DLD1 (cell line): ENCODE results near the gene PPM1L.

Source experiments
- in situ Hi-C: cut with HindIII; loops from 2 replicates; pipeline ENCODE4 v1.10.0; 2017; ENCODE audit warnings: low sequenced_read_pairs

The PPM1L gene

DNA sequence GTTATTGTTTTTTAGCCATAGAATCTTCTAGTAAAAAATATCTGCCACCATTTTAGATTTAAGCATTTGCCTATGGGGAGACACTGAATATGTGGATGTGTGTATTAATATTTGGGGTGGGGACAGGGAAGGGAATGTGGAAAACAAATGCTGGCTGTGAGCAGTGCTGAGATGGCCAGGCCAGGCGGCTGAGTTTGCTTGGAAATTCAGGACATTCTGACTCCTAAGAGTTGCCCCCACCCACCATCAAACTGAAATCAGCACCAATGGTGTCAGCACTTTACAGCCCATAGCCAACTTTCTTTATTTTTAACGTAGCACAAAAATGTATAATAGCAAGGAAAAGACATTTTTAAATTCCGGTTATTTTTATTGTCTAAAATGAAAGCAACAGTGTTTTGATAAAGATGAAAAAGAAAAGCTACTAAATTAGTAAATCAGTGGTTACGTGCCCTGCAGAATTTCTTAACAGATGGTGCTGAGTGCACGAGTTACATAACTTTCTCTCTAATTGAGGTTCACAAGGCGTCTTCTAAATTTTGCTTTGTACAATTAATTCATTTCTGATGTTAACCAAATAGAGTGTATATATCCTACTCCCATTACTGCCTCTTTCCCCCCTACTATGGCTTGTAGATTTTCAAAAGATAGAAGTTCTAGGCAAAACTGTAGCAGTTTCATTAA is 315.1 kb downstream of the PPM1L start:
- in situ Hi-C loops, result no loop called here

DNA sequence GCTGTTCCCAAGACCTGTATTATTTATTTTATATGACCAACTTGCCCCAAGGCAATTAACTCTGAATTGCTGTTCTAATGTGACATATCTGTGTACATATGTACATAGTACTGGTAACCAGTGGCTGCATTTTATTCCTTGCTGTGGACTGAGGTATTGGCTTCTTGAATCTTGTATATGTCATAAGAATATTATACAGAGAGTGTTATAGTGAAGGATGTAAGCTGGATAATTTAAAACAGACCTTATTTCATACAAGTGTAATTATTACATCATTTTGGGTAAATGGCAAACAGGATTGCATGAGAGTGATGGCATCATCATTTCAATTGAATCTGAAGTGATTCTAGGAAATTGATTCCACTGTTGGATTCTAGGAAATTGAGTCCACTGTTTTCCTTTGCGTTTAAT is 316.2 kb downstream of the PPM1L start:
- in situ Hi-C loops, result no loop called here

DNA sequence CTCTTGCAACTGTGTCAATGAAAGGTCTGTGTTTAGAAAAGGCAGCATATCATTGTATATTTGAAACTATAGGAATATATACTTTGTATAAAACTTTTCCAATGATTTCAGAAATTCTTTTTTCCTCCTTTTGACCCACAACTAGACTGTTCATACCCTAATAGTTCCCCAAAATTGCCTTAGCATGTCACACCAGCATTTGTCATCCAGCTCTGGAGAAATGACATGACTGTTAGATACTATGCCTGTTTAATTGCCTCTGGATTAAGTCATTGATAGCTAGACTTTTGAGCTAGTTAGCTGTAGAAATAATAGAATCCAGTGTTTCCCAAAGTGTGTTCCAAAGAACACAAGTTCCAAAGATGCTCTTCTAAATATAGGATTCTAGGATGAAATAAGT is 316.7 kb downstream of the PPM1L start:
- in situ Hi-C loops, result no loop called here

DNA sequence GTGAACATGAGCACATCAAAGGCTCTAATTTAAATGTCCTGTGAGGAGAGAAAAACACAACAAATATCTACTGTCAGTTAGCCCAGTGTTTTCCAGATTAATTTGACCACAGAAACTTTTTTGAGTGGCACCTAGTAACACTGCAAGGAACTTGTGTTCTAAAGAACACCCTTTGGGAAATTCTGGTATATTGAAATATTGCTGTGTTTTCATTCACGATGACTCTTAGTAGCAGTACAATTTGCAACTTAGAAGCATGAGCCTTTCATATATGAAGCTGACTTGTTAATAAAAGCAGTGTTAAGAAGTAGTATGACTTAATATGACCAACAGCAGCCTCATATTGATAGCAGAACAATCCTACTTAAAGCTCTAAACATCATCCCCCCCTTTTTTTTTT is 317.1 kb downstream of the PPM1L start:
- in situ Hi-C loops, result no loop called here

DNA sequence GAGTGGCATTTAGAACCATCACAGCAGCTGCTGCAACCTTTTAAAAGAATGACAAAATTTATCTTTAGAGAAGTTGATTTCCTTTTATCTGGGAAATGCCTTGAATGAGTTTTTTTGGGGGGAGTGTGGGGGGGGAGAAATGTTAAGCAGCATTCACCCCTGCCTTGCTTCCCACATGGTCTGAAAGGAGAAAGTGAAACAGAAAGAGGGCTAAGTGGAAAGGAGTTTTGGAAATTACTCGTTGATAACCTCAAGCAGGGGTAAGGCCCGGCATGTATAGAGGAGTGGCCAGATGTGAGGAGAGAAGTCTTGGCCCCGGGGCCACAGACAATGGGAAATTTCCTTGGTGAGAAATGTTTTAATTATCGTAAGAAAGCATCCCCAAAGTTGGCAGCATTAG is 325.6 kb downstream of the PPM1L start:
- in situ Hi-C loops, result no loop called here

DNA sequence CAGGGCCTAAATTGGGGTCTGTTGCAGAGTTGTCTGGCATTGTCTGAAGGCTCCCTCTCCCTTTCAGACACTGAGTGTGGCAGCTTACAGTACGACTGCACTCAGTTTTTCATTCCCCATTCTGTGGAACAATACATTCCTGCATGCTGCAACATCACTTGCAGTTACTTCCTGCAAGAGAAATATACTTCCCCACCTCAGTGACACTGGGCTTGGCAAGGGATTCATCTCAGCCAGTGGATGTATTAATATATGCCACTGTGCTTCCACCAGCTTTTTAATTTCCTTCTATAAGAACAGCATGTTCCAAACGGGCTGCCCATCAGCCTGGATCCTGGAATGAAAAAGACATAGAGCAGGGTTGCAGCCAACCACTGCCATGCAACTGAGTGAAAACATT is 326.0 kb downstream of the PPM1L start:
- in situ Hi-C loops, result no loop called here

DNA sequence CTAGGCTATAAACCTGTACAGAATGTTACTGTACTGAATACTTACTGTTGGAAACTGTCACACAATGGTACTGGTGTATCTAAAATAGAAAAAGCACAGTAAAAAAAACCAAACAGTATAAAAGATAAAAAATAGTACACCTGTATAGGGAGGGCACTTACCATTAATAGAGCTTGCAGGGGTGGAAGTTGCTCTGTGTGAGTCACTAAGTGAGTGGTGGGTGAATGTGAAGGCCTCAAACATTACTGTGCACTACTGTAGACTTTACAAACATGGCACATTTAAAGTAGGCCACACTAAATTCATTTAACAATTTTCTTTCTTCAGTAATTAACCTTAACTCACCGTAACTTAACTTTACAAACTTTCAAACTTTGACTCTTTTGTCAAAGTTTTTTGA is 327.1 kb downstream of the PPM1L start:
- in situ Hi-C loops, result no loop called here

DNA sequence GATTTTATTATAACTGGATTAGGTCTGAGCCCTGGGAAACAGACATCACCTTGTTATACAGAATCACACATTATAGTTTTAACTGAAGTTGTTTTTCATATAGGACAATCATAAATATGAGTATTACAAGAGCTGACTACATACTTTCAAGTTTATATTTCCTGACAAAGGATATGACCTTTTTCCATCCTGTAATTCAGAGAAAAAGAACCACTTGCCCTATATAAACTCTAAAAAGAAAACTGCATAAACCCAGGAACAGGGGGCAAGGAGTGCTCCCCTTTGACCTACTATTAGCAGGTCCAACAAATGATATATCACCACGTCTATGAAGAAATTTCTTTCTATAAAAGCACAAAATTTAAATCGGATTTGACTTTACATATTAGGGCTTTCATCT is 328.2 kb downstream of the PPM1L start:
- in situ Hi-C loops, result no loop called here

DNA sequence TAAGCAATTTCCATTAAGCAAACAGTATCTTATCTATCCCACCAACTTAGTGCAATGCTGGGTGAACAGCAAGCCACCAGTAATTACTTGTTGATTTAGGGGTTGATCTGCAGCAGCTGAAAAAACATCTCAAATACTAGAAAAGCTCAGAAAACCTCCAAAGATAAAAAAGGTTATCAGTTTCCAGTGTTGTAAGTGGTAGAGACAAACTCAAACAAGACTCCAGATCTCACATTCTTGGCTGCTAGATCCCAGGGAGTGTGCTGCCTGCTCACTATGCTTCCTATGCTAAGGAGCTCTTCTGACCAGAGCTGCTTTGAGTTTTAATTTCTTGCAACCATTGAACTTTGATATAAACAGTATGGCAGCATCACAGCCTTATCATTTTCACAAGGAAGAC is 337.9 kb downstream of the PPM1L start:
- in situ Hi-C loops, result no loop called here

DNA sequence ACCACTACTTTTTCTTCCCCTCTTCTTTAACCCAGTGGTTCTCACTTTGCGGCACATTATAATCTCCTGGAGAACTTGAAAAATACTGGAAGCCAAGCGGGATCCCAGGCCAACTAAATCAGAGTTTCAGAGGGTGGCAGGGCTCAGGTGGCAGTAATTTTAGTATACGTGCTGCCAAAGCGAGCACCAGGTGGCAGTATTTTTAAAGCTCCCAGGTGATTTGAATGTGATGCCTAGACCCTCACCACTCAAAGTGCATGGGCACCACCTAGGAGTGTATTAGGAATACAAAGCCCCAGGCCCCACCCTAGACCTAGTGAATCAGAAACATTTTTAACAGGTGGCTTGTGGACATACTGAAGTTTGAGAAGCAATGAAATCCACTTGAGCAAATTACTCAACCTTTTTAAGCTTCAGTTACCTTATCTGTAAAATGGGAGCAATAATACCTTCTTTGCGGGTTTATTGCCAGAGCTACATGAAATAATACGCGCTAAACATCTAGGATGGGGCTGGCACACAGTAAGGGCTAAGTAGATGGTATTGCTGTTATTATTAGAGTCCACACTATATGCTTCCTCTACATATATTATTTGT is 340.8 kb downstream of the PPM1L start:
- in situ Hi-C loops, result no loop called here

DNA sequence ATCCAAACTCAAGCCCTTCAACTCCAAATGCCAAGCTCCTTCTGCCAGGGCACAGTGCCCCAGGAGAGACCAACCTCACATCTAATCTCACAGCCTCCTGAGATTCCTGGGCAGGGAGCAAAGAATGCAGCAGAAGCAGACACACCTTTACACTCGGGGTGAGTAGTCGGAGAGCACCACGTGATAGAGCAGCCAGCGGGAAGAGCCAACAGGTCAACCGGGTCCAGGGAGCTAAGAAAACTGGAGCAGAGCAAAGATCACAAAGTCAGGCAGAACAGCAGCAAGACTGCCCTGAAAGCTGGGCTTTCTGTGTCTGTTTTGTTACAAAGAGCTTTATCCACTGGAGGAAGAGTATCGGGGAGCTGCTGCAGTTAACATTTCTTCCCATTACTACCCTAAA is 345.0 kb downstream of the PPM1L start:
- in situ Hi-C loops, result no loop called here

DNA sequence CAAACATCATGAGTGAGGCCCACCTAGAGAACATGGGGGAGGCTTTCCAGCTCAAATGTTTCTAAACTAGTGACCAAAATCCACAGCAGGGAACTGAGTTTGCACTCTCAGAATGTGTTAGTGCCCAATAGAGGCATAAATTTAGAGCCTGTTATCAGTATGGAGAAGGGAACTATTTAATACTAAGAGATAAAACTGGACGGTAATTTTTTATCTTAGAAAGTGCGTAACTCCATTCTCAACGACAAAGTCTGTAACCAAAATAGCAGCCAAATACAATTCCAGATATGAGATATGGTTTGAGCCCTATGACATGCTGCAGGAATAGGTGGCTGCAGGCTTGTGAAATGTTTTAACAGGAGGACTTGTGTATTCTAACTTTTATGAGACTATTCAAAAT is 345.6 kb downstream of the PPM1L start:
- in situ Hi-C loops, result no loop called here

DNA sequence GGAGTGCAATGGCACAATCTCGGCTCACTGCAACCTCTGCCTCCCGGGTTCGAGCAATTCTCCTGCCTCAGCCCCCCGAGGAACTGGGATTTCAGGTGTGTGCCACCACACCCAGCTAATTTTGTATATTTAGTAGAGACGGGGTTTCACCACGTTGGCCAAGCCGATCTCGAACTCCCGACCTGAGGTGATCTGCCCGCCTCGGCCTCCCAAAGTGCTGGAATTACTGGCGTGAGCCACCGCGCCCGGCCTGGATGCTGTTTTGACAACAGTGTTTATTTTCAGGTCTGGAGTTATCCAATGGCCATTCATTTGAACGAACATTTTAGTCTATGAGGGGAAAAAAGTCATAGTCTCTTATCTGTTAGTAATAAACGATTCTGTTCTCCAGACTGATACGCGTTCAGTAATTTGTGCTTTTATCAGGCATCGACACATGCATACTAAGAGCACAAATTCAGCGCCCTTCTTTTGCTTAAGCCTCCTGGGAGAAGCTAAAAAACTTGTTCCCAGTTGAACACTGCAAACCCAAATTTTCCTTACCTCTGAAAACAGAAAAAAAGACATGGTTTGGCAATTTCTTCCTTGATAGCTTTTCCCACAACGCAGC is 347.9 kb downstream of the PPM1L start:
- in situ Hi-C loops, result no loop called here

DNA sequence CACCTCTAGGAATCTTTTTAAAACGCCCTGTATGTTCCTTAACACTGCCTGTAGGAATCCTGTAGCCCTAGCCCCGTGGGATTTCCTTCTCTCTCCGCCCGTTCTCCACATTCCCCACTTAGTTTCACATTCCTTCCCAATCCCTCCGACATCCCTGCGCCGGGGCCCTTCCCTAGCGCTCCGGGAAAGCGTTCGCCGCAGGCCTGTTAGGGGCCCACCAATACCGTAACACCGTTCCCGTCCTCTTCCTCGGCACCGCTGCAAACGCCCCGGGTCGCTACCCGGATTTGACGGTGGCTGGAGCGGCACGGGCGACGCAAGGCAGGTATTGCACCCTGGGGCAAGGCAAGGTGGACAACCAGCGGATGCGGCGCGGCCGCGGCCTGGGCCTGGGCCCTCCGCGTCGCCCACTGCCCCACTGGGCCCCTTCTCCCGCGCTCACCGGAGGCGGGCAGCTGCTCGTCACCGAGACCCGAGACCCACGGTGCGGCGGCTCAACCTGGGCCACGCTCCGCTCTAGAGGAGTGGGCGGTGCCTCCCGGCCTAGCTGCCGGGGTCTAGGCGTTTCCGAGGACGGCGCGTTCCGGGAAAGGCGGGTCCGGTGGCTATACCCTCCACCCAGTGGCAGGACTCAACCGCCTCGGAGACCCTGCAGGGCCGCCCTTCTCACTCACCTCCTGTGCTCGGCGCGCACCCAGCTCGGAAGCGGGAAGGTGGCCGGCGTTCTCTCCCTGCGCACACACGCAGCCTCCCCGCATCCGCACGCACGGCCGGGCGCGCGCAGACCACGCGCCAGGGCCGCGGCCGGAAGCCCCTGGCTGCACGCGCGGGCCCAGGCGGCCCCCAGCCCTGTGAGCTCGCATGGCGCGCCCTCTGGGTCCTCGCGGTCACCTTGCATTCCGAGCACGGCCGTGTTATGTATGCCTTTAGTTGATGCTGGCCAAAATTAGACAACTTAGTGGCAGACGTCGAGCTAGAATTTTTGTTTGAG is 348.8 kb downstream of the PPM1L start, which contains the start of gene B3GALNT1:
Gene B3GALNT1, minus strand, starts transcription at position 789 of the 991 bp plus-strand sequence. CDS start 18,595 bp downstream, outside the sequence.
- in situ Hi-C loops, result no loop called here

DNA sequence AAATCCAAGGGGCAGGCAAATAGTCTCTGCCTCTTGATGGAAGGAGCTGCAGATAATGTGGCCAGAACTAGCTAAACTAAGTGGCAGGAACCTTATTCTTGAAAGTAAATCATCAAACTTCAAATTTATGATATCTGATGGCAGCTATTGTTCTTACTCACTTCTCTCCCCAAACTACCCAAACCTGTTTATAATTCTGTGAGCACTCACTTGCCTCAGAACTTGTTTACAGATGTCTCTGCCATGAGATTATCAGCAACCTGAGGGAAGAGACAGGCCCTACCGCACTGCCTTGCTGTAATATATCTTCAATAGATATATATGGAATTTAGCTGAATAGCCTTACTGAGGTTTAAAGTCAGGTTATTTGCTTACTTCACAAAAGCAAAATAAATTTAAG is 351.3 kb downstream of the PPM1L start:
- in situ Hi-C loops, result no loop called here

DNA sequence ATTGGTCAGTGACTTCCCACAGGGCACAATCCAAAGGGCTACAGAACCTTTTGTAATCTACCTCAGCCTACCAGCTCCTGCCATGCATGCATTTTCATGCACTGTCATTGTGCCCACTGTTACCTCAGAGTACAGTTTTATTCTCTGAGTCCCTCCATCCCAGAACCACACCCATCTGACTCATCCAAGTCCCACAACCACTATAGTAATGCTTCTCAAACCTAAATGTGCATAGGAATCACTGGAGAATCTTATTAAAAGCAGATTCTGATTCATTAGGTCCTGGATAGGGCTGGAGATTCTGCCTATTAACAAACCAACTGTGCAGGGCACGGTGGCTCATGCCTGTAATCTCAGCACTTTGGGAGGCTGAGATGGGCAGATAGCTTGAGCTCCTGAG is 352.8 kb downstream of the PPM1L start:
- in situ Hi-C loops, result no loop called here

DNA sequence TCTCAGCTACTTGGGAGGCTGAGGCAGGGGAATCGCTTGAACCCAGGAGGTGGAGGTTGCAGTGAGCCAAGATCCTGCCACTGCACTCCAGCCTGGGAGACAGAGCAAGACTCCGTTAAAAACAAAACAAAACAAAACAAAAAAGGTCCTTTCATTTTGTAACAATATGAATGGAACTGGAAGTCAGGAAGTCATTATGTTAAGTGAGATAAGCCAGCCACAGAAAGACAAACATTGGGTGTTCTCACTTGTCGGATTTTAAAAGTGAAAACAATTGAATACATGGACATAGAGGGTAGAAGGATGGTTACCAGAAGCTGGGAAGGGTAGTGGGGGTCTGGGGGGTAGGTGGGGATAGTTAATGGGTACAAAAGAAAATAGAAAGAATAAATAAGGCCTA is 361.6 kb downstream of the PPM1L start:
- in situ Hi-C loops, result no loop called here

DNA sequence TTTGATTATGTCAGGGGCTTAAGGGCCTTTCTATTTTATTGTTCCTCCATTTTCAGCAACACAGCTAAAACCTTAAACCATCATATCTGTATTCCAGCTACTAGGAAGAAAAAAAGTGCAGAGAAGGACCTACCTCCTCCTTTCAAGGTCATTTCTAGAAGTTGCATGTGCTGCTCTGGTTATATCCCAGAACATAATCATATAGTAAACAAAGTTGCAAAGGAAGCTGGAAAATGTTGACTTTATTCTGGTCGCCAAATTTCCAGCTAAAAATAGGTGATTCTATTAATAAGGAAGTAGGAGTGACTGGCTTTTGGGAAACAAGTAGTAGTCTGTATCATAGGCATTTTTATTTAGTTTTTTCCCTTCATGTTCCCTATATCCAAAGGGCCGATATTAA is 370.5 kb downstream of the PPM1L start:
- in situ Hi-C loops, result no loop called here
